HG03159 (cell line): ENCODE results near the gene BANF2.
"Not testable (repeated sequence)": the region's sequence is repeated elsewhere in the genome, so short reads cannot be mapped to it uniquely, and the experiment has no call there.

Experiments used
- ATAC-seq: cut with Tn5 transposase; IDR thresholded peaks from one replicate; pipeline ENCODE4 v1.9.1; 2021; ENCODE audit warnings: mild to moderate bottlenecking, moderate library complexity; ENCODE audit not compliant: unreplicated experiment

BANF2 gene

DNA sequence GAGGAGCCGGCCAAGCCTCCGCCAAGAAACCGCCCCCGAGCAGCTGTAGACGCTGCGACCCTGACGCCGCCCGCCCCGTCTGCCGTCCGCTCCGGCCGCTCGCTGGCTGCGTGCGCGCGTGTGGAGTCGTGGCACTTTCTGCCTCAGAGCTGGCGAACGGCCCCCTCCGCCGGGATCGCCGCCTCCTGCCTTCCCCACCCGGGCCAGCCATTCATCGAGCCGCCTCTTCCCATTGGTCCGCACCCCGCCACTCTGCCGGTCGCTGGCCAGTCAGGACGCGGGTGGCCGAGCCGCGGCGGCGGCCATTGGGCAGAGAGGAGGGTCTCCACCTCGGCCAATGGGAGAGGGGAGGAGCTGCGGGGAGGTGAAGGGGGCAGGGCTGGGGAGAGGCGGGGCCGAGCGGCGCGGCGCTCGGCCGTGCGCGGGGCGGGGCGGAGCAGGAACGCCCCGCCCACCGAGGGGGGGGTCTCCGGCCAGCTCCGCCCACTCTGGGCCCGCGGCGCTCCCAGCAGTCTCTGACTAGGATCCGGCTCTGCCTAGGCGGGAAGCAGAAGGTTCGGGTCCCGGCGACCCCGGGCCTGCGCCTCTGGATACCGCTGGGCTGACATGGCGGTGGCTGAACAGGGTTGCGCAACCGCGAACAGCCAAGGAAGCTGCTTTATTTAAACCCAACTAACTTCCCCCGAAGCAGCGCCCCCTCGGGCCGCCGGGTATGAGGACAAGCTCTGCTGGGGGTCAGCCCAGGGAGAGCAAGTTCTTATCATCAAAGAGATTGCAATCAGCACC, 17.5 kb upstream of the BANF2 start, which contains the start of gene RRBP1:
Gene RRBP1 (minus strand): TSS at position 140 of the 786 bp plus-strand sequence. CDS start 21,735 bp downstream, outside the sequence.
- ATAC-seq, result peak; percentile 89

DNA sequence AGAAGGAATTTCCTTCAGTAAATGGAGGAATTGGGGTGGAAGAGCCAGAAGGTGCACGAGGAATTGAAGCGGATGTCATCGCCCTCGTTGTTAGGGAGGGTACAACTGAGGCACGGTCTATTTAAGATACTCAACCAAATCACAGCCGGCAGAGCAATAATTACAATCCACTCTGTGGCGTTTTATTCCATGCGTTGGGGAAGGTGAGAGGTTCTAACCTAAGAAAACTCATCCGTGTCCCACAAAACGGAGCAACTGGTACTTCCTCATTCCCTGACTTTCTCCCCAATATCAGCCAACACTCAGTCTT, 16.9 kb upstream of the BANF2 start:
- ATAC-seq, result no peak

DNA sequence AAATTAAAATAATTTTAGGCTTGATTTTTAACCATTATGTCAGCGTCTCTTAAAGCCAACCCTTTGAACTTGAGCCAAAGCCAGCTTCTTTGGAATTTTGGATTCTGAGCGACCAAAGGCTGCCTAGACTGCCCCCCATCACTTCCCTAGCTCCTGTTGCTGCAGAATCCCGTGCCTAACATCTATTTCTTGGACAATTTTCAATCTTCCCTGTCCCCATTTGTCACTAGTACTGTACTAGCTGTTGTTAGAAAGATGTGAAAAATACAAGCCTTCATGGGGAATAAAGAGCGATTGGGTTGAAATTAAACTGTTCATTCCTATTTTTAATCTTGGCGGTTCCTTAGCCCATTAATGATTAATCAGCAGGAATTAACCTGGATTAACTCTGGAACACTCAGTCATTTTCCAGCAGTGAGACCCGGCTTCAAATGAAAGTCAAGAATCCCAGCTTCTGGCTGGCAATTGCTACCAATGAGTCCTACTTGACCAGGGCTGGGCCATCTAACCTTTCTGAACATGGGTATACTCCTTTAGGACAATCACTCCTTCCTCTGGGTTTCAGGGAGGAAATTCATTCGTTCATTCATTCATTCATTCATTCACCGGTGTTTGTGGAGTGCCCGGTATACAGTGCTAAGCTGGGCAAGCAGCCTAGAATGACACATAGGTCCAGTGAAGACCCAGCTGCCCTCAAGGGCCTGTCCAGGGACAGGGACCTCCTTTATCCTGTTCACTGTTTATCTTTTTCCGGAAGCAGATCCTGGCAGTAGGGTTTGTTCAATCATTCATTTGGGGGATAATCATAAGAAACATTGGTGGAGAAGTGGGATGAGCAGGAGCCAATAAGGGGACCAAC, 16.3 kb upstream of the BANF2 start:
- no peak for ATAC-seq

DNA sequence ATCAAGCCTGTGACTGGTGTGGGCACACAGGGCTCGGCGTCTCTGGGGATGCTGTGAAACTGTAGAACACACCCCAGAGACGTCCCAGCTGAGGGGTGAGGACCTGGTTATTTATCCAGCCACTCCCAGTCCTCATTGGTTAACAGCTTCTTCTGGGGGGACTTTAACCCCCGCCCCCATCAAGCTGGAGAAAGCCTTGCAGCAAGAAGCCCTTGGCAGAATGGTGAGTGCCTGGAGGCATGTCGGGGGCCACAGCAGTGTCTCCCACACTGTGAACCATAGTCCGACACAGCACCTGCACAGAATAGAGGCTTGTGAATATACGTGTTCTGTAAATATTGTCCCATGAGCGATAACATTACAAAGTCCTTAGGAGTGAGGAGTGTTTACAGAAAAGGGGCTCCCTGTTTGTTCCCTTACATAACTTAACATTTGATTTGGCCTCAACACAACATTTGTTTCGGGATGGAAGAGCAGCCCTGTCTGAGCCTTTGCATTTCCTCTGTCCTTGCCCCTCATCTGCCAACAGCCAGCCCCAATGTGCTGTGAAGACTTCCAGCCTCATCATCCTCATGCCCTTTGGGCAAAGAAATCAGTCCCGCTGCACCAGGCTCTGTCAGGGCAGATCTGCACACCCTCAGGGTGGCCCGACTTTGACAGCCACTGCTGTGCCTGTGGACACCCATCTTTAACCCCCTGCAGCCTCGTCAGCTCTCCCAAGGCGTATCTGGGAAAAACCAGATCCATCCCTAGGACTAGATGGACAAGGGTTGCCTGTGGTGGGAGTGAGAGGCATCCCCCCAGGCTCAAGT, 15.5 kb upstream of the BANF2 start:
- no peak for ATAC-seq

DNA sequence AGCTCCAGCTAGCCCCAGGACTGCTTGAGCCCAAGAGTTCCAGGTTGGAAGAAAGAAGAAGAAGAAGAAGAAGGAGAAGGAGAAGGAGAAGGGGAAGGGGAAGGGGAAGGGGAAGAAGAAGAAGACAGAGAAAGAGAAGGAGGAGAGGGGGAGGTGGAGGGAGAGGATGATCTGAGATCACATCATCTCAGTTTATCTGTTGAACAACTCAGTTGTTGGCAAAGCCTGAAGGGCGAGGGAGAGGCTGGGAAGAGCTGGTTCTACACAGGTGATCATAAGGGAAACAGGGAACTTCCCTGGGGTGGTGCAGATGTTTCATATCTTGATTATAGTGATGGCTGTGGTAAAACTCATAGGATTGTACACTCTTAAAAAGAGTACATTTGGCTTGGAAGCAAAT, 14.6 kb upstream of the BANF2 start:
- ATAC-seq, result no peak

DNA sequence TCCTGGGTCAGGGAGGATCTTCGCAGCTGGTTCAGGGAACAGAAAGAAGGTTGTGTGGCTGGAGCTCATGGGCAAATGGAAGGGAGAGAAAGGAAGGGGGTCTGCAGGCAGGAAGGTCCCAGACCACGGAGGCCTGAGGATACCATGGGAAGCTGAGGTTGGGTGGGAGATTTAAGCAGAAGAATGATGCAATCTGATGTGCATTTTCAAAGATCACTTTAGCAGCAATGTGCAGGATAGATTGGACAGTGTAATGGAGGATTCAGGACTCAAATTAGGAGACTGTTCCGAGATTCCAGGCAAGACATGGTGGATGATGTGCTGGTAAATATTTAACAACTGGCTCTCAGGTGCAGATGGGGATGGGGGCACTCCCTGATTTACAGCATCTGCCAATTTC, 12.0 kb upstream of the BANF2 start:
- ATAC-seq, result no peak

DNA sequence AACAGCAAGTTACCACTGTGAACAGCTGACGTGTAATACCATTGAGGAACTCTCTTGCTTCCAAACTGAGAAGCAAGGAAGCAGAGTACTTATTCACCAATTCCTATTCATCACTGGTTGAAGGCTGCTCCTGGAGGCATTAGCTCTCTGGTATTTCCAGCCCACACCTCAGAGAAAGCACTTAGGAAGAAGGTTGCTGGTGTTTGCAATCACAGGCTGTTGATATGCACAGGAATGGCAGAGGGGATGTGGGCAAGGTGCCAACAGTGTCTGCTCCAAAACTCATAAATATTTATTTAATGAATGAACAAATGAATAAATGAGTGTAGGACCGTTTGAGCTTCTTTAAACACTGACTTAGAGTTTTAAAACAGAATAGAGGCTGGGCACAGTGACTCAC, 10.8 kb upstream of the BANF2 start:
- ATAC-seq, result no peak

DNA sequence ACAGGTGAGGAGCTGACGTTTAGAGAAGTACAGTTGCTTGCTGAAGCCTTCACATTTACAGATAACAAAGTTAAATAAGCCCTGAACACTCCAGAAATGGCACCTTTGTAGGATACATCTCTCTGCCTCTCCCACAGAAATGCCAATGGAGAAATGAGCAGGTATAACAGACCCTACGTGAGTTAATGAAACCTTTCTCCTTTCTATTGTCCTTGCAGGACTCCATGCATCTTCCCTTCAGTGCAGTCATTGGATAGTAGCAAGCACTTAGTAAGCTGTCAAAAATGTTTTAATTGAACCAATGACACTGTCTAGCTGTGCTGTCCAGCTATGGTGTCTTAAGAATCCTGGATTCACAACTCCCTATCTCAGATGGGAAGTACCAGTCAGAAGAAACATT, 9.6 kb upstream of the BANF2 start:
- no peak for ATAC-seq

DNA sequence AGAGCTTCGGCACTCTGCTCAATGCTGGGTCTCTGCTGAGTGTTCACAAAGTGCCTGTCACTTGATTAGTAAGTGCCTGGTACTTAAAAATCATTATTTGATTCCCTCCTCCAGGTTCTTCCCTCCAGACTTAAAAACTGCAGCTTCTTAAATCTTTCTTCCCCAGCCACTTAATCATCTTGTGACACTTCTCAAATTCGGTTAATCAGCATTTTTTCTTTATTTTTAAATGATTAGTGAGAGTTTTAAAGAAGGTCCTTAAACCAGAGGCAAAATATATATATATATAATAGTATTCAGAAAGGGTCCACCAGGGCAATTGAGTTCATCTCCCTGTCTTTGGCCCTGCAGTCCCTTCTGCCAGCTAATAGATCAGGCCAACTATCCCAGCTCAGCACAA, 8.0 kb upstream of the BANF2 start:
- no peak for ATAC-seq

DNA sequence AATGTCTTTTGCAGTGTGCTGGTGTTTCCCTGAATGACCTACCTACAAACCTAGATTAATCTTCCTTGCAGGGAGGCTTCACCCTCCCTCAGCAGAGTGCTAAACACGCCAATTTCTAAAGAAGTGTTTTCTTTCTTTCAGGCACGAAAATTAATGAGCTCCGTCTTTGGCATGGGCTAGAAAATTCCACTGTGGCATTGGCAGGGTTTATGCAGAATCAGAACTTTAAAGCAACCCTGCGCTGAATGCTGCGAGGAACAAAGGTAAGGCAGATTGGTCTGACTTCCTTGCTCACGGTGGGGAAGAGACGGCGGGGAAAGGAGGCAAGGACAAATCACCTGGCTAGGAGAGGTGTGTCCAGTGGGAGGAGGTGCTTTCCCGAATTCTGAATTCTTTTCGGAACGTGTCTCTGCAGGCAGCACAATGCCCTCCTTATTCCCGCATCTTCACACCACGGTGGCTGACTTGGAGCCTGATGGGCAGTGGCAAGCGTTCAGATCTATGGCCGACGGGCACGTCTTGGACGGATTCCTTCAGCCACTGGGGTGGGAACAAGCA, 6.2 kb upstream of the BANF2 start:
- ATAC-seq, result no peak

DNA sequence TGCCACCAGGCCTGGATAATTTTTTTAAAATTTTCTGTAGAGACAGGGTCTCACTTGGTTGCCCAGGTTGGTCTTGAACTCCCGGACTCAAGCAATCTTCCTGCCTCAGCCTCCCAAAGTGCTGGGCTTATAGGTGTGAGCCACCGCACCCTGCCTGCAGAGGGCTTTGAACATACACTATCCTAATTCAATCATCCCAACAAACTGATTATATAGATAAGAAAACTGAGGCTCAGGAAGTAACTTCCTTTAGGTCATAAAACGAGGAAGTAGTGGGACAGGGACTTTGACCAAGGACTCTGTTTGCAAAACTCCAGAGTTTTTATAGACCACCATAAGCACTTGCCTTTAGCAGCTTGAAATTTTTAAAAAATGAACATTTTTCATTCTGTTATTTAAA, 5.0 kb upstream of the BANF2 start:
- ATAC-seq, result no peak

DNA sequence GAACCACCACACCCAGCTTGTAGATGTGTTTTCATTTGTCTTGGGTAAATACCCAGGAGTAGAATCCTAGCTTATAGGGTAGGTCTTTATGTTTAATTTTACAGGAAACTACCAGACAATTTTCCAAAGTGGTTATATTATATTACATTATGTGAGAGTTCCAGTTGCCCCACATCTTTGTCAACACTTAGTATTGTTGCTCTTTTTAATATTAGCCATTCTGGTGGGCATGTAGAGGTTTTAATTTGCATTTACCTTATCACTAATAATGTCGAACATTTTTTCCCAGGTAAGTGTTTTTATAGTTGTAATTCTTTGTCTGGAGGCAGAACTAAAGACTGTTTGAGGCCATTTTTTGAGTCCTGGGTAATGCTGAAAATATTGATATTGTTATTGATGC, 3.5 kb upstream of the BANF2 start:
- ATAC-seq, result no peak

DNA sequence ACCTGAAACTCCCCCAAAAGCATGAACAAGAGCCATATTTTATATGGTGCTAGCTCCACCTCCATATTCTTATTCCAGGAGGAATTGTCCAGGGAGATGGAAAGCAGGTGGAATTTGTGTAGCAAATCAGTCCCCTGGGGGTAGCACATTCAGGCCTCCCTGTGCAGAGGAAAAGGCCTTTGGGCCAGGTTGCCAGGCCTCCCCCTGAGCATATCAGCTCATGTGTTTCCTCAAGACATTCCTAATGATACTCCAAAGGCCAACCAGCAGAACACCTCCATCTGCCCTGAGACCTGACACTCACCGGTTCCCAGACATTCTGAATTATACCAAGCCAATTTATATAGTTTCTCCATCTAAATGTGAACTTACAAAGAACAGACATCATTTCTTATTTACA, 2.6 kb upstream of the BANF2 start:
- ATAC-seq, result no peak

DNA sequence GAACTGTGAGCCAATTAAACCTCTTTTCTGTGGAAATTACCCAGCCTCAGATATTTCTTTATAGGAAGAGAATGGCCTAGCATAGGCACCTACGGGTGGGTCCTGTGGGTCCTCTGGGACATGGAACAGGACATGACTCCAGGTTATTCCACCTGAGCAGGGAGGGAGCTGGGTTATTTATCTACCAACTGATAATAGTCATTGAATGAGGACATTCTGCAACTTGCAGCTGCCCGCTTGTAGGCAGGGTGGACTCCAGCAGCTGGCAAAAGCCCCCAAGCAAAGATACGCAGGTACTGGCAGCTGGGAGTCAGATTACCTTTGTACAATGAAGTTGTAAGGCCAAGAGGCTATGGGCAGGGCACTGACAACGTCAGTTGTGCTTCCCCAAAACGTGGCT, 1.4 kb upstream of the BANF2 start:
- no peak for ATAC-seq

DNA sequence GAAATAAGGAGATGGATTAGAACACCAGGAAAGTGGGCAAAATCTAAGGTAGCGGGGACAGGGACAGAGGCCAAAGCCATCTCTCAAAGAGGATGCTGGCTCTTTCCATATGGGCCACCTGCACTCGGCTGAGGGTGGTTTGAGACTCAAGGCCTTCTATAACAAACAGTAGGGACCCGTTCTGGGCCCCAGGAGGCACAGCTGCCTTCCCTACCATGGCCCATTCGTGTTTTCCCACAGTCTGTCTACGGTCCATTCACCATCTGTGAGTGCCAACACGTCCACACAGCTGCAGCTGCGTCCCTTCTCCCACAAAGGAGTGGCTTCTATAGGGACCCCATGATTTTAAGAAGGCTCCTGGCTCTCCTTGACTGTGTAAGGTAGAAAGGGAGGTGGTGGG, 871 bp downstream of the BANF2 start:
- no peak for ATAC-seq

DNA sequence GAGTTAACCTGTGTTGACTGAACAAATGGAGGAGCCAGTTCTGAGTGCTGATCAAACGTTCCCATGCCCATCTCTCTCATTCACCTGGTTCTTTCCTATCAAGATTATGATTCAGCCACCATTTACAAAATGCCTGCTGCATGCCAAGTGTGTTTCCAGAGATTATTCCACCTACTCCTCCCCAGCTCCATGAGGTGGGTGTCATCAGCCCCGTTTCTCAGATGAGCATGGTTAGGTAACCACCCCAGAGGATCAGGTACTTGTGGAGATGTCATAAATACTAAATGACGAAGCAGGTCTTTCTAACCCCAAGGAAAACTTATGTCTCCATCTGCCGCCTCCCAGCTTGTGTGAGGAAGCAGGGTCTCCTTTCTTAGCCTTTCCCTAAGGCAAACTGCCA, 2.1 kb downstream of the BANF2 start:
- ATAC-seq, result no peak

DNA sequence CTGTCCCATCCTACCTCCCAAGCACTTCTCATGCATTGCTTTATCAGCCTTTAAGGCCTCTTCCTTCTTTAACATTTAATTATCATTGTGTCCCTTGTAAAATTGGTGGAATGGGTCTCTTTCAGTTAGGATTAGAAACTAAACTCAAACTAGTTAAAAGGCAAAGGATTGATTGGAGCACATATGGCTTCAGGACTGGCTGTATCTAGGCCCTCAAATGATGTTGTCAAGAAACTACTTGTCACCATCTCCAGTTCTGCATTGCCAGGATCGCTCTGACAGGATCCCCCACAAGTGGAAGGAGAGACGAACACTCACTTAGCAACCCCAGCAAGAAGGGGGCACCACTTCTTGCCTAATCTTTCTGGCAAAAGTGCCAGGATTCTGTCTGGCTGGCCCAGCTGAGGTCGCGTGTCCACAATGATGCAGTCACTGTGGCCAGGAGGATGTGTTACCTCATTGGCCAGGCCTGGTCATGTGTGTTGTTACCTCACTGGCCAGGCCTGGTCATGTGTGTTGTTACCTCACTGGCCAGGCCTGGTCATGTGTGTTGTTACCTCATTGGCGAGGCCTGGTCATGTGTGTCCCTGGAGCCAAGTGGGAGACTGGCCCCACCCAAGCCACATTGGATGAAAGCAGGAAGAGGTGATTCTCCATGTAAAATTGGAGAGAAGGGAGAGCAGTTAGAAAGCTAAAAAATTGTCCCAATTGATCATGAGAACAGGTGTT, 5.0 kb downstream of the BANF2 start:
- no peak for ATAC-seq

DNA sequence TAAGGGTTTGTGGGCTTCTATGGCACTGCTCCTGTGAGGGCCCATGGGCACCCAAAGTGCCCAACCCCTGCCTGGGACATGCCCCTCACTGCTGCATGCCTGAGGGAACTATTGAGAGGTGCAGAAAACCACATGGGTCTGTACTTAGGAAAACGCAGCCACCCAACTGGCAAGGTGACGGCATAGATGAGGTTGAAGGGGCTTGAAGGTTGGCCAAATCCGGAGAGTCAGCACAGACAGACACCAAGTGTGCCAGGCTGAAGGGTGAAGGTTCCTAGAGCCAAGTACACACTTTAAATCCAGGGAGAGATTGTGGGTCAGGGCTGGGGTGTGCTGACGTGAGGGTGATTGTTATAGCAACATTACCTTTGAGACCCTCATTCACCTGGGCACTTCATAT, 6.2 kb downstream of the BANF2 start:
- no peak for ATAC-seq

DNA sequence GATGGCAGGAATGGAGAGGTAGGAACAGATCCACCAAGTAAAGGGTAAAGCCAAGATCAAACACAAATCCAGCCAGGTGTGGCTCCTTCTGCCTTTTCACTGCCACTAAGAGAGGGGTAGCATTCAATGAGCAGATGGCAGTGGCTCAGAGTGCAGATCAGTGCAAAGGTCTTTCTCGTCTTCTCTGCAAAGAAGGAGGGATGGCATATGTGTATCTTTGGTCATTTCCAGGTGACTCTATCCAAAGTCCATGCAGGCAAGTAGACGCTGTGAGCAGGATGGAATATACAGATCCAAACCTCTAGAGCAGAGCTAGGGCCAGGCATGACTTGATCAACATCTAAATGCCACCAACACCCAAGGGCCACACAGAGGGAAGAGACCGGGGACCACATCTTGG, 6.9 kb downstream of the BANF2 start:
- no peak for ATAC-seq

DNA sequence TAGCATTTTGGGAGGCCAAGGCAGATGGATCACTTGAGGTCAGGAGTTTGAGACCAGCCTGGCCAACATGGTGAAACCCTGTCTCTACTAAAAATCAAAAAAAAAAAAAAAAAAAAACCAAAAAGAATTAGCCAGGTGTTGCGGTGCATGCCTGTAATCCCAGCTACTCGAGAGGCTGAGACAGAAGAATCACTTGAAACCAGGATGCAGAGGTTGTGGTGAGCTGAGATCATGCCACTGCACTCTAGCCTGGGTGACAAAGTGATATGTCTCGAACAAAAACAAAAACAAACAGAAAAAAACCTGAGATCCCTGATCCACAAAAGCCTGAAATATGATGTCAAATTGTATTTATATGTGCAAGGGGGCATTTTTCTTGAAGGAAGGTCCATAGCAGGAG, 8.2 kb downstream of the BANF2 start:
- not testable (repeated sequence) for ATAC-seq
